PC-9 (cell line): Measurements from ENCODE around the gene NFAM1. TPM values are rescaled to one million over a fixed set of nuclear protein-coding genes. Genes with fewer than 3 reads are reported as not detected.

Experiments used
- BruUV-seq: library from RNA; stranded (reverse); fragments of 400-500 nt; replicated peaks from 2 replicates; lab custom pipeline; 2021; lab: Mats Ljungman, UMichigan
- CTCF ChIA-PET: fragments of 300-600 bp; sonication (Branson Sonifier 250); formaldehyde crosslinking; loops from one replicate; lab custom pipeline; 2022; ENCODE audit warnings: antibody characterized with exemption; lab: Charles Lee
- POLR2A ChIA-PET: fragments of 300-600 bp; sonication (Branson Sonifier 250); formaldehyde crosslinking; loops from one replicate; lab custom pipeline; 2022; ENCODE audit warnings: antibody characterized with exemption; ENCODE audit not compliant: unreplicated experiment; lab: Charles Lee
- DNase-seq, 2 experiments: peaks; one replicate each; pipeline versions ENCODE4 v3.0.0 to v3.0.0-alpha.2; 2015 to 2022; ENCODE audit warnings: mixed read lengths in 1 of 2
- H2AFZ ChIP-seq: fragments of 200-600 bp; sonication (generic); 2 replicates; pipeline ENCODE4 v1.8.1; 2017; ENCODE audit warnings: antibody characterized with exemption
- H3F3A ChIP-seq: fragments of 200-600 bp; sonication (generic); 2 replicates; pipeline ENCODE4 v1.8.1; 2017; ENCODE audit warnings: antibody characterized with exemption, mild to moderate bottlenecking, low read depth; ENCODE audit not compliant: insufficient read depth
- H3K27ac ChIP-seq: fragments of 200-600 bp; sonication (generic); 2 replicates; pipeline ENCODE4 v1.6.1; 2016; ENCODE audit warnings: mixed run types
- H3K27me3 ChIP-seq: fragments of 200-600 bp; sonication (generic); 2 replicates; pipeline ENCODE4 v1.6.1; 2016; ENCODE audit warnings: low read depth, mixed run types; ENCODE audit not compliant: insufficient read depth
- H3K36me3 ChIP-seq: fragments of 200-600 bp; sonication (generic); 2 replicates; pipeline ENCODE4 v1.6.1; 2016; ENCODE audit warnings: low read depth, mixed run types
- H3K4me1 ChIP-seq: fragments of 200-600 bp; sonication (generic); replicated peaks from 2 replicates; pipeline ENCODE4 v1.6.1; 2016; ENCODE audit warnings: mixed run types; ENCODE audit not compliant: insufficient read depth
- H3K4me2 ChIP-seq: fragments of 200-600 bp; sonication (generic); 2 replicates; pipeline ENCODE4 v1.6.1; 2017; ENCODE audit warnings: mixed run types
- H3K4me3 ChIP-seq: fragments of 200-600 bp; sonication (generic); 2 replicates; pipeline ENCODE4 v1.6.1; 2016; ENCODE audit warnings: mixed run types
- H3K79me2 ChIP-seq: fragments of 200-600 bp; sonication (generic); 2 replicates; pipeline ENCODE4 v1.6.1; 2017; ENCODE audit warnings: low read depth, mixed run types
- H3K9me2 ChIP-seq: fragments of 200-600 bp; sonication (generic); 2 replicates; pipeline ENCODE4 v1.8.1; 2017; ENCODE audit warnings: mild to moderate bottlenecking; ENCODE audit not compliant: insufficient read depth
- H3K9me3 ChIP-seq: fragments of 200-600 bp; sonication (generic); 2 replicates; pipeline ENCODE4 v1.8.1; 2016; ENCODE audit warnings: low read depth; ENCODE audit not compliant: insufficient read depth
- H4K20me1 ChIP-seq: fragments of 200-600 bp; sonication (generic); 2 replicates; pipeline ENCODE4 v1.8.1; 2017; ENCODE audit not compliant: insufficient read depth
- CTCF ChIP-seq: fragments of 200-600 bp; sonication (generic); conservative IDR thresholded peaks from 2 replicates; pipeline ENCODE4 v1.6.1; 2017; ENCODE audit warnings: mixed run types, antibody characterized with exemption, mild to moderate bottlenecking, moderate library complexity
- EZH2 ChIP-seq: fragments of 200-600 bp; sonication (generic); IDR thresholded peaks from 2 replicates; pipeline ENCODE4 v1.8.0; 2017; ENCODE audit warnings: antibody characterized with exemption, low read depth
- intact Hi-C: fragments of 100-400 bp; cut with micrococcal nuclease; formaldehyde crosslinking; loops from one replicate; pipeline ENCODE4 v1.10.0; 2022; ENCODE audit not compliant: unreplicated experiment
- total RNA-seq: library from RNA; stranded (reverse); gene quantifications from 2 replicates; pipeline ENCODE4 v1.2.3, GENCODE V29; 2021

The NFAM1 gene
- total RNA-seq, 1 experiment from 2014 or later = not detected

- no peaks in the 10 kb centered on the region for H4K20me1 ChIP-seq
- no peak for TF ChIP-seq EZH2
- TF ChIP-seq CTCF = no peak
- H3K27ac ChIP-seq = peak overlapping the region; percentile 31
- no peaks in the 10 kb centered on the region for H3K79me2 ChIP-seq
- POLR2A ChIA-PET = no interaction called here
- no peaks in the 10 kb centered on the region for H3K9me3 ChIP-seq
- BruUV-seq = no TSS peak
- no peaks in the 10 kb centered on the region; the same call in 1 of the 2 replicates for H3F3A ChIP-seq
- no peak overlapping the region for H2AFZ ChIP-seq
- H3K4me3 ChIP-seq = no peak overlapping the region
- no peaks in the 10 kb centered on the region for H3K9me2 ChIP-seq
- H3K4me2 ChIP-seq = no peak overlapping the region
- 0 out of 2 replicates have a peak, but pooled peaks cover 9% of the 10 kb centered on the region for H3K4me1 ChIP-seq
- intact Hi-C loops = no loop called here
- CTCF ChIA-PET = no interaction called here
- no peaks in the 10 kb centered on the region for H3K27me3 ChIP-seq
- no peaks in the 10 kb centered on the region for H3K36me3 ChIP-seq
- peak; percentile 34 to 57 for DNase-seq
These were observed 74.4 kb downstream of the NFAM1 start for GRCh38 chr22:42357634-42358296.

- BruUV-seq = no TSS peak
- H3K4me3 ChIP-seq = no peak overlapping the region
- no peaks in the 10 kb centered on the region for H3K79me2 ChIP-seq
- no peaks in the 10 kb centered on the region; the same call in 1 of the 2 replicates for H3F3A ChIP-seq
- no peaks in the 10 kb centered on the region for H3K9me2 ChIP-seq
- no peak for DNase-seq
- POLR2A ChIA-PET = no interaction called here
- H2AFZ ChIP-seq = no peak overlapping the region
- H3K9me3 ChIP-seq = no peaks in the 10 kb centered on the region
- H3K27ac ChIP-seq = peak overlapping the region; percentile 31
- H3K4me1 ChIP-seq = 0 out of 2 replicates have a peak, but pooled peaks cover 9% of the 10 kb centered on the region
- intact Hi-C loops = no loop called here
- no peaks in the 10 kb centered on the region for H3K36me3 ChIP-seq
- H3K4me2 ChIP-seq = no peak overlapping the region
- H4K20me1 ChIP-seq = no peaks in the 10 kb centered on the region
- TF ChIP-seq EZH2 (no peak), CTCF (no peak)
- no peaks in the 10 kb centered on the region for H3K27me3 ChIP-seq
- CTCF ChIA-PET = no interaction called here
These were observed 75.0 kb downstream of the NFAM1 start for GRCh38 chr22:42357221-42357620.

- no peaks in the 10 kb centered on the region for H4K20me1 ChIP-seq
- no TSS peak for BruUV-seq
- H2AFZ ChIP-seq = no peak overlapping the region
- H3K9me3 ChIP-seq = no peaks in the 10 kb centered on the region
- CTCF ChIA-PET = no interaction called here
- DNase-seq = no peak
- no peaks in the 10 kb centered on the region for H3K36me3 ChIP-seq
- H3K79me2 ChIP-seq = no peaks in the 10 kb centered on the region
- intact Hi-C loops = no loop called here
- TF ChIP-seq CTCF (no peak), EZH2 (no peak)
- no peaks in the 10 kb centered on the region for H3K27me3 ChIP-seq
- no peak overlapping the region for H3K4me3 ChIP-seq
- no peaks in the 10 kb centered on the region; the same call in 1 of the 2 replicates for H3F3A ChIP-seq
- no peaks in the 10 kb centered on the region for H3K9me2 ChIP-seq
- no peak overlapping the region for H3K27ac ChIP-seq
- H3K4me2 ChIP-seq = no peak overlapping the region
- POLR2A ChIA-PET = no interaction called here
- H3K4me1 ChIP-seq = 0 out of 2 replicates have a peak, but pooled peaks cover 9% of the 10 kb centered on the region
These were observed 75.7 kb downstream of the NFAM1 start for GRCh38 chr22:42356533-42356932.
